ENCODE results near the gene LIMS2. TPM values are rescaled to one million over a fixed set of nuclear protein-coding genes. Genes with fewer than 3 reads are reported as not detected.

LIMS2 gene, protein sequence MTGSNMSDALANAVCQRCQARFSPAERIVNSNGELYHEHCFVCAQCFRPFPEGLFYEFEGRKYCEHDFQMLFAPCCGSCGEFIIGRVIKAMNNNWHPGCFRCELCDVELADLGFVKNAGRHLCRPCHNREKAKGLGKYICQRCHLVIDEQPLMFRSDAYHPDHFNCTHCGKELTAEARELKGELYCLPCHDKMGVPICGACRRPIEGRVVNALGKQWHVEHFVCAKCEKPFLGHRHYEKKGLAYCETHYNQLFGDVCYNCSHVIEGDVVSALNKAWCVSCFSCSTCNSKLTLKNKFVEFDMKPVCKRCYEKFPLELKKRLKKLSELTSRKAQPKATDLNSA
- total RNA-seq, result 10 to 100 TPM in 1 of 2 donors, 1 to 10 TPM in 1; 6.6 to 37.2 TPM

DNA sequence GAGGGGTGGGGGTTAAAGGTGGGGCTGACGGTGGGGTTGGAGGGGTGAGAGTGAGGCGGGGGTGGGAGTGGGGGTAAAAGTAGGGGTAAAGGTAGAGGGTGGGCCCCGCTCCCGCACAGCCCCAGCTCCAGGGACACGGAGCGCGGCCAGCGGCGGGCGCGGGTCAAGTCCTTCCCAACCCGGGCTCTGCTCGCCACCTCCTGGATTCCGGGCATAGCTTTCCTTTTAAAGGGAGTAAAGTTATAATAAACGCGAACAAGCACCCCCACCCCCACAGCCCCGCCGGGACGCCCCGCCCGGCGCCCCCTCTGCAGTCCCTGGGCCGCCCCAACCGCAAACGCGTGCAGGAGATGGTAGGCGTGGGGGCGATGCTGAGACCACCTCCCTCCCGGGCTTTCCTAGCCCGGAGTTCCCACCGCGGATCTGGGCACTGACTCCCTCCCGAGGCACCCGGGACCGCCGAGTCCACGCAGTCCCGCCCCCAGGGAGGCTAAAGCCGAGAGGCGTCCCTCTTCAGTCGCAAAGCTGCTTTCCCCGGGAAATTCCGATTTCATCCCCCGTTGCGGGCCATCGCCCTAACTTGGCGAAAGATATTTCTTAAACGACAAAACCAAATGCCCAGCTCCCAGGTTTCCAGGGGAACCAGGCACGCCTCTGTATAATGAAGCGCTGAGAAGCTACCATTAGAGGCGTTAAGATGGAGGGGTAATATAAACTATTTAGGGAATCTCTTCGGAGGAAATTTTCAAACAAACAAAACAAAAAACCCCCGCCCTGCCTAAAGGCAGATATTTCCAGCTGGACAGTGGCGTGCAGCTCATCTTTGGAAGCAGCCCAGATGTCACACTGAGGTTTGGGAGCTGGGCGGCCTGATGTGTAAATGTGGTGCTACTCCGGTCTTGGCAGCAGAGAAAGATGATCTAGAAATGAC lies at the start of gene LIMS2:
LIMS2 (minus strand) TSS at position 200 of the 931 bp plus-strand sequence. CDS start 506 bp downstream, outside the sequence.
- Histone ChIP-seq H3K36me3 (no peaks in the 10 kb centered on the region), H3K27me3 (peaks cover 30% of the 10 kb centered on the region), H3K9ac (ENCODE audit: low read depth in 2 of 2, low read length in 2 of 2) (peak within 1 kb of the TSS; percentile 58 to 73), H3K4me1 (no peaks in the 10 kb centered on the region), H3K9me3 (no peaks in the 10 kb centered on the region), H3K4me3 (peak within 1 kb of the TSS; percentile 54), H3K27ac (peak within 1 kb of the TSS; percentile 61)
- no peak for DNase-seq
- TF ChIP-seq, protein P1, sequence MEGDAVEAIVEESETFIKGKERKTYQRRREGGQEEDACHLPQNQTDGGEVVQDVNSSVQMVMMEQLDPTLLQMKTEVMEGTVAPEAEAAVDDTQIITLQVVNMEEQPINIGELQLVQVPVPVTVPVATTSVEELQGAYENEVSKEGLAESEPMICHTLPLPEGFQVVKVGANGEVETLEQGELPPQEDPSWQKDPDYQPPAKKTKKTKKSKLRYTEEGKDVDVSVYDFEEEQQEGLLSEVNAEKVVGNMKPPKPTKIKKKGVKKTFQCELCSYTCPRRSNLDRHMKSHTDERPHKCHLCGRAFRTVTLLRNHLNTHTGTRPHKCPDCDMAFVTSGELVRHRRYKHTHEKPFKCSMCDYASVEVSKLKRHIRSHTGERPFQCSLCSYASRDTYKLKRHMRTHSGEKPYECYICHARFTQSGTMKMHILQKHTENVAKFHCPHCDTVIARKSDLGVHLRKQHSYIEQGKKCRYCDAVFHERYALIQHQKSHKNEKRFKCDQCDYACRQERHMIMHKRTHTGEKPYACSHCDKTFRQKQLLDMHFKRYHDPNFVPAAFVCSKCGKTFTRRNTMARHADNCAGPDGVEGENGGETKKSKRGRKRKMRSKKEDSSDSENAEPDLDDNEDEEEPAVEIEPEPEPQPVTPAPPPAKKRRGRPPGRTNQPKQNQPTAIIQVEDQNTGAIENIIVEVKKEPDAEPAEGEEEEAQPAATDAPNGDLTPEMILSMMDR (IDR thresholded peaks at IDR 0.05), result no peak
- intact Hi-C loops (cut with DNase I), result no loop called here

DNA sequence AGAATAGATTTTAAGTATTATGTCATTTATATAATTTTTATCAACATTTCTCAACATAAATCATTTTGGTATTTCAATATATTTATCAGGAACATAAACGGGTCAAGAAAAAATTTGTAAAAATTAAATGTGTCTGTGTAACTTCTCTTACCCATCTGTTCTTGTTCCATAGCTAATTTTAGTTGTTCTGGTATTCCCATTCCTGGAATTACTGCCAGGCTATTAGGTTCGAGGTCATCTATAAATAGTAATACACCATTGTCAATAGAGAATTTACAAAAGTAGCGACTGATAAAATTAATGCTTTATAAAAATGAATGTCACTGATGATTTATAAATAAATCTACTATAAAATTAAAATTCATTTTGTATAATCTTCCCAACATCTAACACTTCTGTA lies 47.5 kb upstream of the LIMS2 start:
- Histone ChIP-seq H3K36me3 (peaks cover 17% of the 10 kb centered on the region), H3K9ac (ENCODE audit: low read depth in 2 of 2, low read length in 2 of 2) (no peak overlapping the region)
- TF ChIP-seq, protein P1 (IDR thresholded peaks at IDR 0.05), result no peak

DNA sequence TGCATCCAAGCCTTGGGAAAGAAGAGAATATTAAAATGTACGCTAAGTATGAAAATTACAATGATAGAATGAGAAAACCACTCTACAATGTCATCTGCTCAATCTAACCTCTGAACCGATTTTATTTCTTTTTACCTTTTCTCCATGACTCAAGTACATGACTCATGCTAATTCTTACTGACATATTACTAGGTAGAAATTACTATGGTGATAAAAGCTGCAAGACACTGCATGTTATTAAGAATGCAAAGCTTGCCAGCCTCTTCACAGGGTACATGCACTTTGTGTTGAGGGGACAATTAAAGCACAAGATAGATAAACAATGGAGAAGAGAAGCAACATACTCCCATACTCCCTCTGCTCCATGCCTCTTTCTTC lies 46.6 kb upstream of the LIMS2 start:
- Histone ChIP-seq H3K9me3 (no peaks in the 10 kb centered on the region), H3K36me3 (peaks cover 17% of the 10 kb centered on the region), H3K4me3 (no peak overlapping the region), H3K27ac (no peak overlapping the region), H3K27me3 (no peaks in the 10 kb centered on the region), H3K4me1 (no peaks in the 10 kb centered on the region), H3K9ac (ENCODE audit: low read depth in 2 of 2, low read length in 2 of 2) (no peak overlapping the region)
- DNase-seq, result no peak
- TF ChIP-seq, protein P1 (IDR thresholded peaks at IDR 0.05), result no peak
- intact Hi-C loops (cut with DNase I), result no loop called here

More for the DNA sequence above, 47.5 kb upstream of the LIMS2 start:
- H3K9me3 ChIP-seq, result no peaks in the 10 kb centered on the region
- H3K27me3 ChIP-seq, result no peaks in the 10 kb centered on the region
- no peak overlapping the region for H3K4me3 ChIP-seq
- no peaks in the 10 kb centered on the region for H3K4me1 ChIP-seq
- intact Hi-C loops (cut with DNase I), result no loop called here
- no peak for DNase-seq
- H3K27ac ChIP-seq, result no peak overlapping the region

DNA sequence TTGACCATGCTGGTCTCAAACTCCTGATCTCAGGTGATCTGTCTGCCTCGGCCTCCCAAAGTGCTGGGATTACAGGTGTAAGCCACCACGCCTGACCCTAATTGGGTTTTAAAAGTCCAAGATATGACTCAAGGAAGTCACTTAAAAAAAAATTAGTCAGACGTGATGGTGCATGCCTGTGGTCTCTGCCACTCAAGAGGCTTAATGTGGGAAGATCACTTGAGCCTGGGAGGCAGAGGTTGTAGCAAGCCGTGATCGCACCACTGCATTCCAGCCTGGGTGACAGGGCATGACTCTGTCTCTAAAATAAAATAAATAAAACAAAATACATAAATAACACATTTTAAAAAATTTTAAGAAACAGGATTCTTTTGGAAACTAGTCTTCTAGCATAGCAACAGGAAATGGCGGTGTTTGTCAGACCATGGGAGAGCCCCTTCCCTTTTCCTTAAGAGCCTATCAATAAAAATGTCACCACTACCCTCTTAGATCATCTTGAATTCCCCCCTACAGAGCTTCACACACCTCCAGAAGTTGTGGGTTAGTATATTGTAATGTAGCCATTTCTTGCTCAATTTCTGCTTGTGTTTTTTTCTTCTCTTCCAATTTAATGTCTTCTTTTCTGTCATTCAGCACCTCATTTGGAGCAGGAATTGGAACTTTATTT lies 46.1 kb upstream of the LIMS2 start:
- Histone ChIP-seq H3K4me3 (no peak overlapping the region), H3K27me3 (no peaks in the 10 kb centered on the region), H3K9me3 (no peaks in the 10 kb centered on the region), H3K36me3 (peaks cover 17% of the 10 kb centered on the region), H3K4me1 (no peaks in the 10 kb centered on the region), H3K27ac (no peak overlapping the region), H3K9ac (ENCODE audit: low read depth in 2 of 2, low read length in 2 of 2) (no peak overlapping the region)
- intact Hi-C loops (cut with DNase I), result no loop called here
- TF ChIP-seq, protein P1 (IDR thresholded peaks at IDR 0.05), result no peak
- no peak for DNase-seq

All from colonic mucosa (tissue), 4 donors.